Activated CD4-positive, alpha-beta T cell treated with anti-CD3 and anti-CD28 coated beads, Interleukin-2, amount 10 ng/mL, durations not matched to agents 24 days and 14 days (primary cell): ENCODE data around the gene MT3. TPM values are rescaled to one million over a fixed set of nuclear protein-coding genes. Genes with fewer than 3 reads are reported as not detected.
"Not testable (repeated sequence)": the region's sequence is repeated elsewhere in the genome, so short reads cannot be mapped to it uniquely, and the experiment has no call there.

Source experiments
- DNase-seq: peaks from one replicate; pipeline ENCODE4 v3.0.0; 2022
- H3K27ac Mint-ChIP-seq: one replicate; pipeline ENCODE4 v1.8.0; 2022; ENCODE audit warnings: mild to moderate bottlenecking, mixed read lengths
- H3K27me3 Mint-ChIP-seq: one replicate; pipeline ENCODE4 v1.8.0; 2022; ENCODE audit warnings: mixed read lengths
- H3K36me3 Mint-ChIP-seq: one replicate; pipeline ENCODE4 v1.8.0; 2022; ENCODE audit warnings: low read depth, mild to moderate bottlenecking, mixed read lengths
- H3K4me1 Mint-ChIP-seq: one replicate; pipeline ENCODE4 v1.8.0; 2021; ENCODE audit warnings: mixed read lengths
- H3K4me3 Mint-ChIP-seq: one replicate; pipeline ENCODE4 v1.8.0; 2022; ENCODE audit warnings: mild to moderate bottlenecking, moderate library complexity, mixed read lengths
- H3K9me3 Mint-ChIP-seq: one replicate; pipeline ENCODE4 v1.8.0; 2021; ENCODE audit warnings: mixed read lengths
- intact Hi-C: fragments of 100-400 bp; cut with micrococcal nuclease; formaldehyde crosslinking; loops from one replicate; pipeline ENCODE4 v1.15.1; 2023
- total RNA-seq: library from RNA; stranded (reverse); gene quantifications from 2 replicates; pipeline ENCODE4 v1.2.3, GENCODE V29; 2022

MT3 gene
- total RNA-seq, 1 donor from 2014 or later = 9.3 TPM

GRCh38 chr16:56609463-56609921 is 20.2 kb downstream of the MT3 start:
- no peaks in the 10 kb centered on the region for H3K9me3 Mint-ChIP-seq
- H3K4me1 Mint-ChIP-seq = peaks cover 61% of the 10 kb centered on the region
- peaks cover 5% of the 10 kb centered on the region for H3K36me3 Mint-ChIP-seq
- peak overlapping the region; percentile 96 for H3K4me3 Mint-ChIP-seq
- H3K27ac Mint-ChIP-seq = peak overlapping the region; percentile 98
- intact Hi-C loops = loop anchor here (1.0 to 2.0 kb wide), 3 partner anchors 8 to 411 kb away; no protein-coding TSS in a partner anchor
- H3K27me3 Mint-ChIP-seq = no peaks in the 10 kb centered on the region
- peak; percentile 93 for DNase-seq

GRCh38 chr16:56610017-56610608 is 20.8 kb downstream of the MT3 start:
- H3K36me3 Mint-ChIP-seq = peaks cover 5% of the 10 kb centered on the region
- H3K27me3 Mint-ChIP-seq = no peaks in the 10 kb centered on the region
- H3K4me1 Mint-ChIP-seq = peaks cover 67% of the 10 kb centered on the region
- peak overlapping the region; percentile 96 for H3K4me3 Mint-ChIP-seq
- DNase-seq = peak; percentile 88
- H3K9me3 Mint-ChIP-seq = no peaks in the 10 kb centered on the region
- intact Hi-C loops = loop anchor here (1.0 to 10.0 kb wide), 5 partner anchors 327 to 995 kb away; partner anchors contain the start of gene CCDC102A
- peak overlapping the region; percentile 98 for H3K27ac Mint-ChIP-seq

GRCh38 chr16:56610609-56611111 is 21.3 kb downstream of the MT3 start:
- H3K4me3 Mint-ChIP-seq = peak overlapping the region; percentile 96
- no peak for DNase-seq
- intact Hi-C loops = loop anchor here (1.0 to 10.0 kb wide), 5 partner anchors 327 to 994 kb away; partner anchors contain the start of gene CCDC102A
- no peaks in the 10 kb centered on the region for H3K9me3 Mint-ChIP-seq
- H3K4me1 Mint-ChIP-seq = peaks cover 69% of the 10 kb centered on the region
- peak overlapping the region; percentile 98 for H3K27ac Mint-ChIP-seq
- peaks cover 5% of the 10 kb centered on the region for H3K36me3 Mint-ChIP-seq
- H3K27me3 Mint-ChIP-seq = no peaks in the 10 kb centered on the region

GRCh38 chr16:56611281-56611833 is 22.0 kb downstream of the MT3 start:
- DNase-seq = no peak
- H3K9me3 Mint-ChIP-seq = no peaks in the 10 kb centered on the region
- peak overlapping the region; percentile 98 for H3K27ac Mint-ChIP-seq
- intact Hi-C loops = loop anchor here (5.0 to 10.0 kb wide), 4 partner anchors 326 to 993 kb away; partner anchors contain the start of gene CCDC102A
- H3K27me3 Mint-ChIP-seq = no peaks in the 10 kb centered on the region
- H3K36me3 Mint-ChIP-seq = peaks cover 5% of the 10 kb centered on the region
- H3K4me3 Mint-ChIP-seq = peak overlapping the region; percentile 96
- peaks cover 67% of the 10 kb centered on the region for H3K4me1 Mint-ChIP-seq

GRCh38 chr16:56613706-56614105 is 24.4 kb downstream of the MT3 start:
- Mint-ChIP-seq H3K9me3 (no peaks in the 10 kb centered on the region), H3K4me3 (peak overlapping the region; percentile 52), H3K27ac (peak overlapping the region; percentile 84), H3K4me1 (peaks cover 63% of the 10 kb centered on the region), H3K27me3 (no peaks in the 10 kb centered on the region), H3K36me3 (peaks cover 5% of the 10 kb centered on the region)
- intact Hi-C loops = loop anchor here (5.0 to 10.0 kb wide), 4 partner anchors 324 to 991 kb away; partner anchors contain the start of gene CCDC102A
- DNase-seq = no peak

- H3K27ac Mint-ChIP-seq = peak overlapping the region; percentile 84
- DNase-seq = no peak
- H3K4me3 Mint-ChIP-seq = peak overlapping the region; percentile 52
- peaks cover 62% of the 10 kb centered on the region for H3K4me1 Mint-ChIP-seq
- no peaks in the 10 kb centered on the region for H3K36me3 Mint-ChIP-seq
- intact Hi-C loops = loop anchor here (5.0 to 10.0 kb wide), 4 partner anchors 323 to 990 kb away; partner anchors contain the start of gene CCDC102A
- H3K9me3 Mint-ChIP-seq = no peaks in the 10 kb centered on the region
- H3K27me3 Mint-ChIP-seq = no peaks in the 10 kb centered on the region
Observed at GRCh38 chr16:56614549-56614991, 25.2 kb downstream of the MT3 start.

GRCh38 chr16:56615353-56615752 is 26.0 kb downstream of the MT3 start:
- H3K36me3 Mint-ChIP-seq = no peaks in the 10 kb centered on the region
- intact Hi-C loops = loop anchor here (10.0 kb wide), 2 partner anchors 919 to 989 kb away; partner anchors contain the start of gene CCDC102A
- H3K4me3 Mint-ChIP-seq = no peak overlapping the region
- no peaks in the 10 kb centered on the region for H3K27me3 Mint-ChIP-seq
- DNase-seq = no peak
- H3K4me1 Mint-ChIP-seq = peaks cover 57% of the 10 kb centered on the region
- H3K27ac Mint-ChIP-seq = peak overlapping the region; percentile 63
- no peaks in the 10 kb centered on the region for H3K9me3 Mint-ChIP-seq

GRCh38 chr16:56616608-56617211 is 27.4 kb downstream of the MT3 start:
- H3K4me3 Mint-ChIP-seq = peak overlapping the region; percentile 86
- DNase-seq = no peak
- H3K4me1 Mint-ChIP-seq = peaks cover 43% of the 10 kb centered on the region
- intact Hi-C loops = loop anchor here (1.0 to 10.0 kb wide), 4 partner anchors 7 to 988 kb away; partner anchors contain the start of genes CCDC102A and MT1E
- no peaks in the 10 kb centered on the region for H3K36me3 Mint-ChIP-seq
- H3K27me3 Mint-ChIP-seq = no peaks in the 10 kb centered on the region
- no peaks in the 10 kb centered on the region for H3K9me3 Mint-ChIP-seq
- peak overlapping the region; percentile 59 for H3K27ac Mint-ChIP-seq

GRCh38 chr16:56617212-56618085 is 28.1 kb downstream of the MT3 start:
- intact Hi-C loops = loop anchor here (1.0 to 10.0 kb wide), 4 partner anchors 8 to 987 kb away; partner anchors contain the start of genes CCDC102A and MT1E
- peak overlapping the region; percentile 86 for H3K4me3 Mint-ChIP-seq
- peak; percentile 92 for DNase-seq
- H3K36me3 Mint-ChIP-seq = no peaks in the 10 kb centered on the region
- peaks cover 41% of the 10 kb centered on the region for H3K4me1 Mint-ChIP-seq
- H3K27me3 Mint-ChIP-seq = no peaks in the 10 kb centered on the region
- no peaks in the 10 kb centered on the region for H3K9me3 Mint-ChIP-seq
- H3K27ac Mint-ChIP-seq = peak overlapping the region; percentile 67

- no peak for DNase-seq
- no peaks in the 10 kb centered on the region for H3K36me3 Mint-ChIP-seq
- H3K9me3 Mint-ChIP-seq = no peaks in the 10 kb centered on the region
- no peak overlapping the region for H3K27ac Mint-ChIP-seq
- H3K4me1 Mint-ChIP-seq = peaks cover 38% of the 10 kb centered on the region
- H3K4me3 Mint-ChIP-seq = peak overlapping the region; percentile 86
- intact Hi-C loops = loop anchor here (10.0 kb wide), 2 partner anchors 917 to 987 kb away; partner anchors contain the start of gene CCDC102A
- H3K27me3 Mint-ChIP-seq = no peaks in the 10 kb centered on the region
Observed at GRCh38 chr16:56618138-56618537, 28.8 kb downstream of the MT3 start.

GRCh38 chr16:56620339-56620897 is 31.1 kb downstream of the MT3 start:
- H3K27ac Mint-ChIP-seq = no peak overlapping the region
- H3K4me3 Mint-ChIP-seq = no peak overlapping the region
- no peaks in the 10 kb centered on the region for H3K9me3 Mint-ChIP-seq
- DNase-seq = no peak
- H3K27me3 Mint-ChIP-seq = no peaks in the 10 kb centered on the region
- peaks cover 23% of the 10 kb centered on the region for H3K4me1 Mint-ChIP-seq
- intact Hi-C loops = no loop called here
- H3K36me3 Mint-ChIP-seq = no peaks in the 10 kb centered on the region

- intact Hi-C loops, H3K4me3 Mint-ChIP-seq, H3K27me3 Mint-ChIP-seq, H3K36me3 Mint-ChIP-seq, H3K27ac Mint-ChIP-seq, H3K9me3 Mint-ChIP-seq, DNase-seq: not testable (repeated sequence)
- H3K4me1 Mint-ChIP-seq = peaks cover 27% of the 10 kb centered on the region
Observed at GRCh38 chr16:56621665-56622445, 32.5 kb downstream of the MT3 start.
